A204.1 (cell line): ENCODE results near the gene CARD8.
"Not testable (repeated sequence)": the region's sequence is repeated elsewhere in the genome, so short reads cannot be mapped to it uniquely, and the experiment has no call there.

Source experiments
- FAIRE-seq: peaks from 2 replicates; lab custom pipeline; 2012; peaks lifted over from hg19 to GRCh38; lab: Jason Lieb, UNC

The CARD8 gene

GRCh38 chr19:48255376-48256303, at the start of gene CARD8:
TSS of gene CARD8 (minus strand) at chr19:48255912. CDS start at chr19:48241020, 14,892 bp downstream.
- FAIRE-seq: peak; percentile 96

- FAIRE-seq: no peak
These were observed 48.2 kb upstream of the CARD8 start for GRCh38 chr19:48303866-48304265.

- FAIRE-seq: no peak
These were observed 47.7 kb upstream of the CARD8 start for GRCh38 chr19:48303367-48303766.

- no peak for FAIRE-seq
These were observed 46.9 kb upstream of the CARD8 start for GRCh38 chr19:48302600-48302959.

- FAIRE-seq: no peak
These were observed 46.3 kb upstream of the CARD8 start for GRCh38 chr19:48301886-48302599.

GRCh38 chr19:48297975-48298374, 42.3 kb upstream of the CARD8 start:
- no peak for FAIRE-seq

GRCh38 chr19:48296963-48297734, 41.4 kb upstream of the CARD8 start:
- no peak for FAIRE-seq

GRCh38 chr19:48295458-48295857, 39.7 kb upstream of the CARD8 start:
- no peak for FAIRE-seq

GRCh38 chr19:48292798-48293197, 37.1 kb upstream of the CARD8 start:
- FAIRE-seq: no peak

- FAIRE-seq: not testable (repeated sequence)
These were observed 35.7 kb upstream of the CARD8 start for GRCh38 chr19:48291489-48291815.

- FAIRE-seq: peak; percentile 62
These were observed 35.2 kb upstream of the CARD8 start for GRCh38 chr19:48290771-48291488.

GRCh38 chr19:48290401-48290770, 34.7 kb upstream of the CARD8 start:
- no peak for FAIRE-seq

- no peak for FAIRE-seq
These were observed 32.0 kb upstream of the CARD8 start for GRCh38 chr19:48287748-48288147.

GRCh38 chr19:48284896-48285295, 29.2 kb upstream of the CARD8 start:
- no peak for FAIRE-seq

GRCh38 chr19:48283908-48284307, 28.2 kb upstream of the CARD8 start:
- no peak for FAIRE-seq

- no peak for FAIRE-seq
These were observed 24.0 kb upstream of the CARD8 start for GRCh38 chr19:48279747-48280146.

GRCh38 chr19:48274938-48275337, 19.2 kb upstream of the CARD8 start:
- no peak for FAIRE-seq

GRCh38 chr19:48274173-48274572, 18.5 kb upstream of the CARD8 start:
- FAIRE-seq: peak; percentile 51

GRCh38 chr19:48271531-48272151, 15.9 kb upstream of the CARD8 start:
- FAIRE-seq: no peak

- not testable (repeated sequence) for FAIRE-seq
These were observed 13.9 kb upstream of the CARD8 start for GRCh38 chr19:48269617-48270026.

- FAIRE-seq: not testable (repeated sequence)
These were observed 9.6 kb upstream of the CARD8 start for GRCh38 chr19:48265326-48265725.

GRCh38 chr19:48260359-48260714, 4.6 kb upstream of the CARD8 start:
- FAIRE-seq: not testable (repeated sequence)
